ENCODE results near the gene ZNF385C. TPM values are rescaled to one million over a fixed set of nuclear protein-coding genes. Genes with fewer than 3 reads are reported as not detected.

Gene ZNF385C
- total and polyA plus RNA-seq, 2 of the 13 experiments (the other 11 are each of a cell fraction or from before 2014, with no cell fraction given), result 2.3 to 6.1 TPM

GRCh38 chr17:42027961-42028790 lies 70.1 kb downstream of the ZNF385C start (continued):
- no peak for TF ChIP-seq TSC22D2 (CRISPR knock-in tag; IDR thresholded peaks at IDR 0.05; ENCODE audit: borderline replicate concordance)
- TF ChIP-seq ZSCAN29 (CRISPR knock-in tag; conservative IDR thresholded peaks at IDR 0.05), result no peak
- no peak for TF ChIP-seq POGZ (CRISPR knock-in tag; IDR thresholded peaks at IDR 0.05)
- 0 out of 2 replicates have a peak, but pooled peaks have one; percentile 44 for TF ChIP-seq ZNF567 (CRISPR knock-in tag; IDR thresholded peaks at IDR 0.05; ENCODE audit: borderline replicate concordance)
- no peak for TF ChIP-seq ZNF329 (CRISPR knock-in tag; IDR thresholded peaks at IDR 0.05; ENCODE audit: low read depth)
- no peak for TF ChIP-seq AKAP8 (CRISPR knock-in tag; IDR thresholded peaks at IDR 0.05)
- TF ChIP-seq PCBP1 (IDR thresholded peaks at IDR 0.05; ENCODE audit: borderline replicate concordance, low read depth, low read length), result no peak
- TF ChIP-seq RXRB (CRISPR knock-in tag; IDR thresholded peaks at IDR 0.05; ENCODE audit: borderline replicate concordance), result peak; percentile 16; the same call in 1 of the 2 replicates
- TF ChIP-seq GABPB1 (CRISPR knock-in tag; IDR thresholded peaks at IDR 0.05), result peak; percentile 23; the same call in 1 of the 2 replicates
- TF ChIP-seq, protein P1, sequence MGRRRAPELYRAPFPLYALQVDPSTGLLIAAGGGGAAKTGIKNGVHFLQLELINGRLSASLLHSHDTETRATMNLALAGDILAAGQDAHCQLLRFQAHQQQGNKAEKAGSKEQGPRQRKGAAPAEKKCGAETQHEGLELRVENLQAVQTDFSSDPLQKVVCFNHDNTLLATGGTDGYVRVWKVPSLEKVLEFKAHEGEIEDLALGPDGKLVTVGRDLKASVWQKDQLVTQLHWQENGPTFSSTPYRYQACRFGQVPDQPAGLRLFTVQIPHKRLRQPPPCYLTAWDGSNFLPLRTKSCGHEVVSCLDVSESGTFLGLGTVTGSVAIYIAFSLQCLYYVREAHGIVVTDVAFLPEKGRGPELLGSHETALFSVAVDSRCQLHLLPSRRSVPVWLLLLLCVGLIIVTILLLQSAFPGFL (CRISPR knock-in tag; IDR thresholded peaks at IDR 0.05), result no peak
- no peak for TF ChIP-seq CREBL2 (CRISPR knock-in tag; IDR thresholded peaks at IDR 0.05; ENCODE audit: borderline replicate concordance)
- TF ChIP-seq SRSF1 (optimal IDR thresholded peaks at IDR 0.05; ENCODE audit: low read depth, low read length), result no peak
- TF ChIP-seq, protein P2, sequence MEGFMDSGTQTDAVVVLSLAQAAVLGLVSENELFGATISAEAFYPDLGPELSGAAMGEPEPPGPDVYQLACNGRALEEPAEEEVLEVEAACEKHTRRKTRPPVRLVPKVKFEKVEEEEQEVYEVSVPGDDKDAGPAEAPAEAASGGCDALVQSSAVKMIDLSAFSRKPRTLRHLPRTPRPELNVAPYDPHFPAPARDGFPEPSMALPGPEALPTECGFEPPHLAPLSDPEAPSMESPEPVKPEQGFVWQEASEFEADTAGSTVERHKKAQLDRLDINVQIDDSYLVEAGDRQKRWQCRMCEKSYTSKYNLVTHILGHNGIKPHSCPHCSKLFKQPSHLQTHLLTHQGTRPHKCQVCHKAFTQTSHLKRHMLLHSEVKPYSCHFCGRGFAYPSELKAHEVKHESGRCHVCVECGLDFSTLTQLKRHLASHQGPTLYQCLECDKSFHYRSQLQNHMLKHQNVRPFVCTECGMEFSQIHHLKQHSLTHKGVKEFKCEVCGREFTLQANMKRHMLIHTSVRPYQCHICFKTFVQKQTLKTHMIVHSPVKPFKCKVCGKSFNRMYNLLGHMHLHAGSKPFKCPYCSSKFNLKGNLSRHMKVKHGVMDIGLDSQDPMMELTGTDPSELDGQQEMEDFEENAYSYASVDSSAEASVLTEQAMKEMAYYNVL (CRISPR knock-in tag; IDR thresholded peaks at IDR 0.05; ENCODE audit: borderline replicate concordance), result peak; percentile 75; the same call in 1 of the 2 replicates
- TF ChIP-seq ZFP37 (CRISPR knock-in tag; IDR thresholded peaks at IDR 0.05; ENCODE audit: borderline replicate concordance), result no peak
- no peak for TF ChIP-seq ZNF674 (CRISPR knock-in tag; IDR thresholded peaks at IDR 0.05; ENCODE audit: low read depth)
- no peak for TF ChIP-seq ZNF274 (CRISPR knock-in tag; IDR thresholded peaks at IDR 0.05)
- no peak for TF ChIP-seq DNMT3B (CRISPR knock-in tag; conservative IDR thresholded peaks at IDR 0.05)
- peak; percentile 72; the same call in 1 of the 2 replicates for TF ChIP-seq IRF2 (CRISPR knock-in tag; IDR thresholded peaks at IDR 0.05)
- TF ChIP-seq, protein P3, sequence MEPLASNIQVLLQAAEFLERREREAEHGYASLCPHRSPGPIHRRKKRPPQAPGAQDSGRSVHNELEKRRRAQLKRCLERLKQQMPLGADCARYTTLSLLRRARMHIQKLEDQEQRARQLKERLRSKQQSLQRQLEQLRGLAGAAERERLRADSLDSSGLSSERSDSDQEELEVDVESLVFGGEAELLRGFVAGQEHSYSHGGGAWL (CRISPR knock-in tag; IDR thresholded peaks at IDR 0.05), result no peak; the same call in 1 of the 2 replicates
- no peak; the same call in none of the 2 replicates for TF ChIP-seq MYC (CRISPR knock-in tag; IDR thresholded peaks at IDR 0.05; ENCODE audit: borderline replicate concordance)
- TF ChIP-seq ATAD3A (CRISPR knock-in tag; IDR thresholded peaks at IDR 0.05), result no peak
- TF ChIP-seq DNMT1 (CRISPR knock-in tag; IDR thresholded peaks at IDR 0.05), result no peak
- TF ChIP-seq, protein P4, sequence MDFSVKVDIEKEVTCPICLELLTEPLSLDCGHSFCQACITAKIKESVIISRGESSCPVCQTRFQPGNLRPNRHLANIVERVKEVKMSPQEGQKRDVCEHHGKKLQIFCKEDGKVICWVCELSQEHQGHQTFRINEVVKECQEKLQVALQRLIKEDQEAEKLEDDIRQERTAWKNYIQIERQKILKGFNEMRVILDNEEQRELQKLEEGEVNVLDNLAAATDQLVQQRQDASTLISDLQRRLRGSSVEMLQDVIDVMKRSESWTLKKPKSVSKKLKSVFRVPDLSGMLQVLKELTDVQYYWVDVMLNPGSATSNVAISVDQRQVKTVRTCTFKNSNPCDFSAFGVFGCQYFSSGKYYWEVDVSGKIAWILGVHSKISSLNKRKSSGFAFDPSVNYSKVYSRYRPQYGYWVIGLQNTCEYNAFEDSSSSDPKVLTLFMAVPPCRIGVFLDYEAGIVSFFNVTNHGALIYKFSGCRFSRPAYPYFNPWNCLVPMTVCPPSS (IDR thresholded peaks at IDR 0.05), result no peak
- TF ChIP-seq, protein P5, sequence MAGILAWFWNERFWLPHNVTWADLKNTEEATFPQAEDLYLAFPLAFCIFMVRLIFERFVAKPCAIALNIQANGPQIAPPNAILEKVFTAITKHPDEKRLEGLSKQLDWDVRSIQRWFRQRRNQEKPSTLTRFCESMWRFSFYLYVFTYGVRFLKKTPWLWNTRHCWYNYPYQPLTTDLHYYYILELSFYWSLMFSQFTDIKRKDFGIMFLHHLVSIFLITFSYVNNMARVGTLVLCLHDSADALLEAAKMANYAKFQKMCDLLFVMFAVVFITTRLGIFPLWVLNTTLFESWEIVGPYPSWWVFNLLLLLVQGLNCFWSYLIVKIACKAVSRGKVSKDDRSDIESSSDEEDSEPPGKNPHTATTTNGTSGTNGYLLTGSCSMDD (CRISPR knock-in tag; IDR thresholded peaks at IDR 0.05), result no peak
